Frontal cortex (tissue), 4 donors: Measurements from ENCODE around the gene PRR30. TPM values are rescaled to one million over a fixed set of nuclear protein-coding genes. Genes with fewer than 3 reads are reported as not detected.
A peak's percentile ranks its signal among the peaks of the same experiment; 100 is the strongest.
"Not testable (repeated sequence)": the region's sequence is repeated elsewhere in the genome, so short reads cannot be mapped to it uniquely, and the experiment has no call there.

ENCODE experiments used
- DNase-seq, 2 donors: peaks; one replicate each; pipeline ENCODE4 v3.0.0; 2012; ENCODE audit warnings: low spot score in 2 of 2
- FAIRE-seq: peaks from 2 replicates; lab custom pipeline; 2012; peaks lifted over from hg19 to GRCh38; lab: Jason Lieb, UNC
- total RNA-seq: library from RNA; depleted of rRNA; stranded (reverse); fragments of >200 nt; gene quantifications from one replicate; pipeline ENCODE4 v1.2.3, GENCODE V29; 2014
- donor health status: control.
- donor health status: control.
- donor health status: control.

The PRR30 gene
- total RNA-seq, 1 donor from 2014 or later: not detected

GRCh38 chr2:27133195-27133875, 5.9 kb downstream of the PRR30 start:
- DNase-seq: no peak
- FAIRE-seq: no peak

- FAIRE-seq: no peak
- DNase-seq: no peak
These were observed 7.8 kb downstream of the PRR30 start for GRCh38 chr2:27131429-27131828.

GRCh38 chr2:27130396-27130795, 8.8 kb downstream of the PRR30 start:
- no peak for FAIRE-seq

GRCh38 chr2:27128668-27129571, 10.3 kb downstream of the PRR30 start:
- no peak for DNase-seq
- no peak for FAIRE-seq

More at GRCh38 chr2:27130396-27130795, 8.8 kb downstream of the PRR30 start:
- no peak for DNase-seq

- DNase-seq: no peak
- no peak for FAIRE-seq
These were observed 11.1 kb downstream of the PRR30 start for GRCh38 chr2:27127883-27128667.

GRCh38 chr2:27126252-27126710, 12.9 kb downstream of the PRR30 start:
- no peak for DNase-seq
- no peak for FAIRE-seq

GRCh38 chr2:27125104-27125503, 14.1 kb downstream of the PRR30 start:
- no peak for FAIRE-seq
- no peak for DNase-seq

- FAIRE-seq: no peak
- peak; percentile 76 to 82 for DNase-seq
These were observed 15.7 kb downstream of the PRR30 start, which contains the start of gene ABHD1 for GRCh38 chr2:27123302-27124150. TSS of gene ABHD1 (plus strand) at chr2:27123815. CDS start at chr2:27123949, 134 bp downstream.

GRCh38 chr2:27122791-27123190, 16.4 kb downstream of the PRR30 start:
- FAIRE-seq (no peak), DNase-seq (no peak)

- no peak for DNase-seq
- FAIRE-seq: no peak
These were observed 17.3 kb downstream of the PRR30 start for GRCh38 chr2:27121906-27122305.

GRCh38 chr2:27119330-27119670, 19.9 kb downstream of the PRR30 start:
- FAIRE-seq: not testable (repeated sequence)

GRCh38 chr2:27118525-27119329, 20.5 kb downstream of the PRR30 start, which contains the start of gene CGREF1:
TSS of gene CGREF1 (minus strand) at chr2:27119128. CDS start at chr2:27104366, 14,762 bp downstream.
- FAIRE-seq: no peak
- peak; percentile 65 to 75 for DNase-seq

More at GRCh38 chr2:27119330-27119670, 19.9 kb downstream of the PRR30 start:
- DNase-seq: peak in 1 of 2 donors; percentile 45

- DNase-seq: no peak
- no peak for FAIRE-seq
These were observed 21.1 kb downstream of the PRR30 start for GRCh38 chr2:27117995-27118524.

GRCh38 chr2:27115519-27115918, 23.7 kb downstream of the PRR30 start:
- FAIRE-seq (no peak), DNase-seq (no peak)

GRCh38 chr2:27111392-27112078, 27.7 kb downstream of the PRR30 start:
- not testable (repeated sequence) for DNase-seq, FAIRE-seq

GRCh38 chr2:27110603-27111352, 28.4 kb downstream of the PRR30 start:
- DNase-seq, FAIRE-seq: not testable (repeated sequence)

- FAIRE-seq (no peak), DNase-seq (no peak)
These were observed 30.1 kb downstream of the PRR30 start for GRCh38 chr2:27109083-27109482.
